D721Med (cell line): ENCODE measurements around the gene SEMA3E.
"Not testable (repeated sequence)": the region's sequence is repeated elsewhere in the genome, so short reads cannot be mapped to it uniquely, and the experiment has no call there.

Experiments used
- DNase-seq: peaks from one replicate; pipeline ENCODE4 v3.0.0; 2011; ENCODE audit warnings: low spot score; ENCODE audit not compliant: insufficient read length
- FAIRE-seq: peaks from 2 replicates; lab custom pipeline; 2011; peaks lifted over from hg19 to GRCh38; lab: Jason Lieb, UNC
- CTCF ChIP-seq: IDR thresholded peaks from 2 replicates; pipeline ENCODE4 v1.5.1; 2012; ENCODE audit warnings: mild to moderate bottlenecking, control low read depth; ENCODE audit not compliant: insufficient read depth; ENCODE audit errors: missing control alignments

The SEMA3E gene

GRCh38 chr7:83466187-83466923, 182.6 kb downstream of the SEMA3E start:
- TF ChIP-seq CTCF: no peak
- DNase-seq (no peak), FAIRE-seq (no peak)

- no peak for DNase-seq
- TF ChIP-seq CTCF: no peak
- no peak for FAIRE-seq
Measured at GRCh38 chr7:83465643-83466042, 183.3 kb downstream of the SEMA3E start.

- not testable (repeated sequence) for FAIRE-seq, DNase-seq
Measured at GRCh38 chr7:83461820-83462219, 187.1 kb downstream of the SEMA3E start.

- DNase-seq, FAIRE-seq: not testable (repeated sequence)
Measured at GRCh38 chr7:83459930-83460653, 188.8 kb downstream of the SEMA3E start.

- DNase-seq, FAIRE-seq: not testable (repeated sequence)
Measured at GRCh38 chr7:83459101-83459929, 189.6 kb downstream of the SEMA3E start.

- FAIRE-seq (no peak), DNase-seq (no peak)
Measured at GRCh38 chr7:83457022-83457892, 191.7 kb downstream of the SEMA3E start.

GRCh38 chr7:83456413-83456812, 192.5 kb downstream of the SEMA3E start:
- no peak for TF ChIP-seq CTCF
- DNase-seq (no peak), FAIRE-seq (no peak)

More at GRCh38 chr7:83457022-83457892, 191.7 kb downstream of the SEMA3E start:
- no peak for TF ChIP-seq CTCF

- FAIRE-seq (no peak), DNase-seq (no peak)
- TF ChIP-seq CTCF: no peak
Measured at GRCh38 chr7:83455612-83456011, 193.3 kb downstream of the SEMA3E start.
